NCI-H146 (cell line): Measurements from ENCODE around the gene CD164L2.
A peak's percentile ranks its signal among the peaks of the same experiment; 100 is the strongest.

Experiments
- DNase-seq: peaks from one replicate; lab custom pipeline; 2025; lab: John Stamatoyannopoulos, UW

The CD164L2 gene

GRCh38 chr1:27346991-27347624 is 36.0 kb downstream of the CD164L2 start:
- DNase-seq = no peak

GRCh38 chr1:27346357-27346756 is 36.8 kb downstream of the CD164L2 start:
- no peak for DNase-seq

GRCh38 chr1:27345272-27345671 is 37.9 kb downstream of the CD164L2 start:
- no peak for DNase-seq

- DNase-seq = no peak
Observed at GRCh38 chr1:27343639-27344025, 39.5 kb downstream of the CD164L2 start.

GRCh38 chr1:27342778-27343638 is 40.1 kb downstream of the CD164L2 start:
- peak; percentile 78 for DNase-seq

- DNase-seq = peak; percentile 3
Observed at GRCh38 chr1:27342391-27342777, 40.7 kb downstream of the CD164L2 start.

- peak; percentile 70 for DNase-seq
Observed at GRCh38 chr1:27341525-27342252, 41.4 kb downstream of the CD164L2 start, which contains the start of gene SYTL1. SYTL1 (plus strand) TSS chr1:27342022; CDS start chr1:27345335, 3,313 bp downstream.

- DNase-seq = no peak
Observed at GRCh38 chr1:27339213-27339612, 43.9 kb downstream of the CD164L2 start.

GRCh38 chr1:27338751-27339150 is 44.4 kb downstream of the CD164L2 start:
- no peak for DNase-seq

- DNase-seq = no peak
Observed at GRCh38 chr1:27336756-27337155, 46.4 kb downstream of the CD164L2 start.

GRCh38 chr1:27335506-27336422 is 47.4 kb downstream of the CD164L2 start:
- DNase-seq = no peak

GRCh38 chr1:27333717-27334279 is 49.3 kb downstream of the CD164L2 start:
- DNase-seq = no peak

GRCh38 chr1:27332536-27333281 is 50.4 kb downstream of the CD164L2 start:
- DNase-seq = no peak

- no peak for DNase-seq
Observed at GRCh38 chr1:27331922-27332321, 51.2 kb downstream of the CD164L2 start.

GRCh38 chr1:27331426-27331825 is 51.7 kb downstream of the CD164L2 start:
- no peak for DNase-seq

- DNase-seq = no peak
Observed at GRCh38 chr1:27330786-27331185, 52.3 kb downstream of the CD164L2 start.
